Uterus (tissue), 4 donors: ENCODE results near the gene KIF9. TPM values are rescaled to one million over a fixed set of nuclear protein-coding genes. Genes with fewer than 3 reads are reported as not detected.
"Not testable (repeated sequence)": the region's sequence is repeated elsewhere in the genome, so short reads cannot be mapped to it uniquely, and the experiment has no call there.

Experiments
- DNase-seq, 2 donors: peaks; one replicate each; pipeline ENCODE4 v3.0.0-alpha.2; 2019 to 2020
- H3K27ac ChIP-seq, 2 donors: fragments of 200-600 bp; sonication (generic); 1 replicate in 1 of 2; 2 replicates in 1 of 2; pipeline ENCODE4 v1.5.1; 2016 to 2018
- H3K27me3 ChIP-seq, 2 donors: fragments of 200-600 bp; sonication (generic); one replicate each; pipeline ENCODE4 v1.5.1; 2018 to 2019; ENCODE audit warnings: control low read depth in 1 of 2
- H3K36me3 ChIP-seq, 2 donors: fragments of 200-600 bp; sonication (generic); one replicate each; pipeline ENCODE4 v1.5.1; 2019; ENCODE audit warnings: control low read depth in 1 of 2
- H3K4me1 ChIP-seq, 2 donors: fragments of 200-600 bp; sonication (generic); one replicate each; pipeline ENCODE4 v1.5.1; 2018 to 2019; ENCODE audit warnings: control low read depth in 1 of 2
- H3K4me3 ChIP-seq, 2 donors: fragments of 200-600 bp; sonication (generic); 1 replicate in 1 of 2; 2 replicates in 1 of 2; pipeline ENCODE4 v1.5.1; 2018 to 2019; ENCODE audit warnings: mild to moderate bottlenecking in 1 of 2
- H3K9me3 ChIP-seq, 2 donors: fragments of 200-600 bp; sonication (generic); one replicate each; pipeline ENCODE4 v1.5.1; 2019; ENCODE audit warnings: control low read depth in 1 of 2
- POLR2A ChIP-seq, 2 donors: fragments of 450-650 bp; IDR thresholded peaks; one replicate each; pipeline ENCODE4 v1.6.1; 2016; ENCODE audit warnings: antibody characterized with exemption in 2 of 2, mild to moderate bottlenecking in 1 of 2, moderate library complexity in 1 of 2
- intact Hi-C: fragments of 100-400 bp; cut with DNase I; formaldehyde crosslinking; loops from one replicate; pipeline ENCODE4 v1.15.1; 2023; ENCODE audit warnings: low total_unique reads
- total RNA-seq, 4 donors: library from RNA; depleted of rRNA in 3 of 4; stranded (reverse); fragments of >200 nt in 3 of 4; gene quantifications; one replicate each; pipeline versions ENCODE4 v1.1.0 to v1.2.4, GENCODE V29; 2014 to 2023
- TF ChIP-seq, protein P1 (sequence below), 4 experiments: fragments of 200-600 bp in 2 of 4; fragments of 450-650 bp in 2 of 4; sonication (generic) in 2 of 4; IDR thresholded peaks; one replicate each; pipeline ENCODE4 v1.5.1; 2016 to 2019; ENCODE audit warnings: antibody characterized with exemption in 4 of 4, mild to moderate bottlenecking in 2 of 4, moderate library complexity in 1 of 4
- donor health status: DM: yes; HTN: yes; CAD: no.

KIF9 gene
- total RNA-seq, 4 donors from 2014 or later = 1.8 to 7.4 (median 4.1) TPM; not detected in 1

DNA sequence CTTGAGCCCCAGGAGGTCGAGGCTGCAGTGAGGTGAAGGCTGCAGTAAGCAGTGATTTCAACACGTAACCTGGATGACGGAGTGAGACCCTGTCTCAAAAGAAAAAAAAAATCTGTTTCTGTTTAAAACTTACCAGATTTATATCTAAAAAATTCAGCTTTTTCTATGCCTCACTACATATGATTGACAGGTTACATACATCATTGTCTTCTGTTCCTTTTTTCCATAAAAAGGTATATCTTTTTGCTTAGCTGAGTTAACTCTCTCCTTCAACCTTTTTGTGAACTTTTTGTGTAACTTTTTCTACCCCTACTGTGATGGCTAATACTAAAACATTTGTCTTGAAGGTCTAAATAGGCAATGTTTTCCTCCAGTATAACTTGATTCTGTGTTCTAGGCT, 80.1 kb downstream of the KIF9 start:
- no peaks in the 10 kb centered on the region for H3K4me1 ChIP-seq
- H3K36me3 ChIP-seq = no peaks in the 10 kb centered on the region
- intact Hi-C loops = no loop called here
- no peaks in the 10 kb centered on the region for H3K27me3 ChIP-seq
- no peak for TF ChIP-seq POLR2A (IDR thresholded peaks at IDR 0.05)
- TF ChIP-seq, protein P1, sequence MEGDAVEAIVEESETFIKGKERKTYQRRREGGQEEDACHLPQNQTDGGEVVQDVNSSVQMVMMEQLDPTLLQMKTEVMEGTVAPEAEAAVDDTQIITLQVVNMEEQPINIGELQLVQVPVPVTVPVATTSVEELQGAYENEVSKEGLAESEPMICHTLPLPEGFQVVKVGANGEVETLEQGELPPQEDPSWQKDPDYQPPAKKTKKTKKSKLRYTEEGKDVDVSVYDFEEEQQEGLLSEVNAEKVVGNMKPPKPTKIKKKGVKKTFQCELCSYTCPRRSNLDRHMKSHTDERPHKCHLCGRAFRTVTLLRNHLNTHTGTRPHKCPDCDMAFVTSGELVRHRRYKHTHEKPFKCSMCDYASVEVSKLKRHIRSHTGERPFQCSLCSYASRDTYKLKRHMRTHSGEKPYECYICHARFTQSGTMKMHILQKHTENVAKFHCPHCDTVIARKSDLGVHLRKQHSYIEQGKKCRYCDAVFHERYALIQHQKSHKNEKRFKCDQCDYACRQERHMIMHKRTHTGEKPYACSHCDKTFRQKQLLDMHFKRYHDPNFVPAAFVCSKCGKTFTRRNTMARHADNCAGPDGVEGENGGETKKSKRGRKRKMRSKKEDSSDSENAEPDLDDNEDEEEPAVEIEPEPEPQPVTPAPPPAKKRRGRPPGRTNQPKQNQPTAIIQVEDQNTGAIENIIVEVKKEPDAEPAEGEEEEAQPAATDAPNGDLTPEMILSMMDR (IDR thresholded peaks at IDR 0.05) = no peak
- H3K27ac ChIP-seq = no peak overlapping the region
- no peaks in the 10 kb centered on the region for H3K9me3 ChIP-seq
- DNase-seq = no peak
- H3K4me3 ChIP-seq = no peak overlapping the region

DNA sequence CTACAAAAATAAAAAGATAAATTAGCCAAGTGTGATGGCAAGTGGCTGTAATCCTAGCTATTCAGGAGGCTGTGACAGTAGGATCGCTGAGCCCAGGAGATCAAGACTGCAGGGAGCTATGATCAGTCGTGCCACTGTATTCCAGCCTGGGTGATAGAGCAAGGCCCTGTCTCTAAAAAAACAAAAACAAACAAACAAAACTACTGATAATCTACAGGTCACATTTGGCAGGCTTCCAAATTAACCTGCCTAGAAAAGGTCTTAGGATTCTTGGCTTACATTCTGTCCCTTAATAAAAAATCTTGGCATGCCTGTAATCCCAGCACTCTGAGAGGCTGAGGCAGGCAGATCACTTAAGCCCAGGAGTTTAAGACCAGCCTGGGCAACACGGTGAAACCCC, 85.3 kb downstream of the KIF9 start:
- no peak for TF ChIP-seq POLR2A (IDR thresholded peaks at IDR 0.05)
- TF ChIP-seq, protein P1 (IDR thresholded peaks at IDR 0.05) = no peak
- Histone ChIP-seq H3K27me3 (no peaks in the 10 kb centered on the region), H3K27ac (no peak overlapping the region), H3K4me1 (no peaks in the 10 kb centered on the region), H3K4me3 (no peak overlapping the region), H3K36me3 (no peaks in the 10 kb centered on the region), H3K9me3 (no peaks in the 10 kb centered on the region)
- intact Hi-C loops = no loop called here
- DNase-seq = no peak

- H3K36me3 ChIP-seq = no peaks in the 10 kb centered on the region
- no peak for DNase-seq
- intact Hi-C loops = no loop called here
- no peak for TF ChIP-seq POLR2A (IDR thresholded peaks at IDR 0.05)
- TF ChIP-seq, protein P1 (IDR thresholded peaks at IDR 0.05) = no peak
- no peak overlapping the region for H3K4me3 ChIP-seq
- no peaks in the 10 kb centered on the region for H3K9me3 ChIP-seq
- H3K27me3 ChIP-seq = no peaks in the 10 kb centered on the region
- no peaks in the 10 kb centered on the region for H3K4me1 ChIP-seq
- no peak overlapping the region for H3K27ac ChIP-seq
Observed at GRCh38 chr3:47194994-47195393, 87.6 kb downstream of the KIF9 start.

- intact Hi-C loops = no loop called here
- H3K27ac ChIP-seq = no peak overlapping the region
- DNase-seq = no peak
- H3K27me3 ChIP-seq = no peaks in the 10 kb centered on the region
- no peaks in the 10 kb centered on the region for H3K4me1 ChIP-seq
- TF ChIP-seq, protein P1 (IDR thresholded peaks at IDR 0.05) = no peak
- TF ChIP-seq POLR2A (IDR thresholded peaks at IDR 0.05) = no peak
- H3K36me3 ChIP-seq = no peaks in the 10 kb centered on the region
- no peaks in the 10 kb centered on the region for H3K9me3 ChIP-seq
- no peak overlapping the region for H3K4me3 ChIP-seq
Observed at GRCh38 chr3:47193871-47194859, 88.4 kb downstream of the KIF9 start.

DNA sequence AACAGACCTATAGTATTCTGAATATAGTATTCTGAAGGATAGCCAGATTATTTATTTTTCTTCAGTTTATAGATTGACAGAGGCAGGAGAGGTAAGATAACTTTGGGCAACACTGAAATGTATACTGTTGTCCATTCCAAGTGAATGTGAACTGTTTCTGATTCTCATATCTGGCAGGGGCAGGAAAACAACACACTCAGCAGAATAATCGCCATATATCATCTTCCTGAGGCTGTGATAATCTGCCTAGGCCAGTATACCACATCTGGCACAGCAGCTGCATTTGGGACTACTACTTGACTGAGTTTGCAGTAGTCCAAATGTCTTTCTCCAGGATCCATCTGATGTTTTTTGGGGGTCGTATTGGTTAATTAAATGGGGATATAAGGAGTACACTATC, 96.3 kb downstream of the KIF9 start:
- Histone ChIP-seq H3K36me3 (no peaks in the 10 kb centered on the region), H3K4me1 (no peaks in the 10 kb centered on the region), H3K4me3 (no peak overlapping the region), H3K9me3 (no peaks in the 10 kb centered on the region), H3K27me3 (no peaks in the 10 kb centered on the region), H3K27ac (no peak overlapping the region)
- intact Hi-C loops = no loop called here
- no peak for DNase-seq
- TF ChIP-seq, protein P1 (IDR thresholded peaks at IDR 0.05) = no peak
- TF ChIP-seq POLR2A (IDR thresholded peaks at IDR 0.05) = no peak

DNA sequence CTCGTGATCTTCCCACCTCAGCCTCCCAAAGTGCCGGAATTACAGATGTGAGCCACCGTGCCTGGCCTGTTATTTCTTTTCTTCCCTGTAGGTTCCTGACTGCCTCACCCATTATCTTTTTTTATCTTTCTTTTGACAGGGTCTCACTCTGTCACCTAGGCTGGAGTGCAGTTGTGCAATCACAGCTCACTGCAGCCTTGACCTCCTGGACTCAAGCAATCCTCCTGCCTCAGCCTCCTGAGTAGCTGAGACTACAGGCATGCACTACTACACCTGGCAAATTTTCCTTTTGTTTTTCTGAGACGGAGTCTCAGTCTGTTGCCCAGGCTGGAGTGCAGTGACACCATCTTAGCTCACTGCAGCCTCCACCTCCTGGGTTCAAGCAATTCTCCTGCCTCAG, 100.9 kb downstream of the KIF9 start:
- DNase-seq, H3K9me3 ChIP-seq, H3K27me3 ChIP-seq, H3K4me1 ChIP-seq, H3K27ac ChIP-seq, H3K36me3 ChIP-seq, H3K4me3 ChIP-seq, intact Hi-C loops: not testable (repeated sequence)

GRCh38 chr3:47180011-47180410, 102.6 kb downstream of the KIF9 start:
- H3K27ac ChIP-seq, H3K4me3 ChIP-seq, H3K4me1 ChIP-seq, intact Hi-C loops, H3K27me3 ChIP-seq, H3K36me3 ChIP-seq, H3K9me3 ChIP-seq, DNase-seq: not testable (repeated sequence)
